ENCODE results near the gene PRRC2A. TPM values are rescaled to one million over a fixed set of nuclear protein-coding genes. Genes with fewer than 3 reads are reported as not detected.
A peak's percentile ranks its signal among the peaks of the same experiment; 100 is the strongest.

The PRRC2A gene
- total RNA-seq, 3 donors from 2014 or later: 42.7 to 57.2 (median 57.0) TPM

- intact Hi-C loops (cut with DNase I; ENCODE audit: low total_unique reads): loop anchor here (10.0 kb wide), 1 partner anchor 177 kb away; no protein-coding TSS in a partner anchor
- H3K4me1 ChIP-seq: peaks cover 12 to 15% of the 10 kb centered on the region in 2 donors
- no peaks in the 10 kb centered on the region for H3K27me3 ChIP-seq
- peak overlapping the region in 1 of 2 donors; percentile 12 for H3K27ac ChIP-seq
- H3K9me3 ChIP-seq: no peaks in the 10 kb centered on the region
- no peak for DNase-seq (ENCODE audit: low spot score in 2 of 2)
- TF ChIP-seq CTCF (IDR thresholded peaks at IDR 0.05): no peak
- TF ChIP-seq POLR2A (IDR thresholded peaks at IDR 0.05): no peak
- TF ChIP-seq POLR2AphosphoS5 (IDR thresholded peaks at IDR 0.05): no peak
- no peaks in the 10 kb centered on the region for H3K36me3 ChIP-seq
- peak overlapping the region in 1 of 3 donors; percentile 43 for H3K4me3 ChIP-seq
Measured at GRCh38 chr6:31658158-31658688, 37.7 kb downstream of the PRRC2A start.

- intact Hi-C loops (cut with DNase I; ENCODE audit: low total_unique reads): loop anchor here (10.0 kb wide), 1 partner anchor 176 kb away; no protein-coding TSS in a partner anchor
- H3K36me3 ChIP-seq: no peaks in the 10 kb centered on the region
- peak overlapping the region; percentile 77 to 91 (median 82) for H3K4me3 ChIP-seq
- no peak for DNase-seq (ENCODE audit: low spot score in 2 of 2)
- H3K9me3 ChIP-seq: no peaks in the 10 kb centered on the region
- H3K4me1 ChIP-seq: peaks cover 15 to 17% of the 10 kb centered on the region in 2 donors
- no peaks in the 10 kb centered on the region for H3K27me3 ChIP-seq
- H3K27ac ChIP-seq: peak overlapping the region; percentile 90 to 94
- TF ChIP-seq CTCF (IDR thresholded peaks at IDR 0.05): no peak
- no peak for TF ChIP-seq POLR2AphosphoS5 (IDR thresholded peaks at IDR 0.05)
- no peak for TF ChIP-seq POLR2A (IDR thresholded peaks at IDR 0.05)
Measured at GRCh38 chr6:31658983-31659648, 38.6 kb downstream of the PRRC2A start.

- H3K4me1 ChIP-seq: peaks cover 15 to 21% of the 10 kb centered on the region in 2 donors
- H3K27me3 ChIP-seq: no peaks in the 10 kb centered on the region
- H3K9me3 ChIP-seq: no peaks in the 10 kb centered on the region
- DNase-seq (ENCODE audit: low spot score in 2 of 2): no peak
- TF ChIP-seq POLR2AphosphoS5 (IDR thresholded peaks at IDR 0.05) (no peak), POLR2A (IDR thresholded peaks at IDR 0.05) (no peak), CTCF (IDR thresholded peaks at IDR 0.05) (no peak)
- H3K36me3 ChIP-seq: no peaks in the 10 kb centered on the region
- H3K4me3 ChIP-seq: peak overlapping the region; percentile 77 to 91 (median 82)
- H3K27ac ChIP-seq: peak overlapping the region; percentile 90 to 94
- intact Hi-C loops (cut with DNase I; ENCODE audit: low total_unique reads): loop anchor here (10.0 kb wide), 1 partner anchor 175 kb away; no protein-coding TSS in a partner anchor
Measured at GRCh38 chr6:31659649-31660380, 39.3 kb downstream of the PRRC2A start.

GRCh38 chr6:31660381-31661261 is 40.1 kb downstream of the PRRC2A start, which contains the start of gene C6orf47:
Gene C6orf47, minus strand, starts transcription at chr6:31660778. Its CDS starts 831 bp downstream, at chr6:31659947.
- Histone ChIP-seq H3K36me3 (no peaks in the 10 kb centered on the region), H3K9me3 (no peaks in the 10 kb centered on the region), H3K4me1 (peaks cover 15 to 21% of the 10 kb centered on the region in 2 donors), H3K4me3 (peak within 1 kb of the TSS; percentile 77 to 91 (median 82)), H3K27ac (peak within 1 kb of the TSS; percentile 90 to 94), H3K27me3 (no peaks in the 10 kb centered on the region)
- TF ChIP-seq CTCF (IDR thresholded peaks at IDR 0.05) (no peak), POLR2AphosphoS5 (IDR thresholded peaks at IDR 0.05) (peak; percentile 83 to 88 (median 87)), POLR2A (IDR thresholded peaks at IDR 0.05) (peak; percentile 81)
- intact Hi-C loops (cut with DNase I; ENCODE audit: low total_unique reads): no loop called here
- peak; percentile 78 to 80 for DNase-seq (ENCODE audit: low spot score in 2 of 2)
